HG03064 (cell line): ENCODE data around the gene HOXC11.

ENCODE experiments used
- ATAC-seq: cut with Tn5 transposase; IDR thresholded peaks from one replicate; pipeline ENCODE4 v1.9.1; 2021; ENCODE audit warnings: low read depth; ENCODE audit not compliant: unreplicated experiment

The HOXC11 gene

DNA sequence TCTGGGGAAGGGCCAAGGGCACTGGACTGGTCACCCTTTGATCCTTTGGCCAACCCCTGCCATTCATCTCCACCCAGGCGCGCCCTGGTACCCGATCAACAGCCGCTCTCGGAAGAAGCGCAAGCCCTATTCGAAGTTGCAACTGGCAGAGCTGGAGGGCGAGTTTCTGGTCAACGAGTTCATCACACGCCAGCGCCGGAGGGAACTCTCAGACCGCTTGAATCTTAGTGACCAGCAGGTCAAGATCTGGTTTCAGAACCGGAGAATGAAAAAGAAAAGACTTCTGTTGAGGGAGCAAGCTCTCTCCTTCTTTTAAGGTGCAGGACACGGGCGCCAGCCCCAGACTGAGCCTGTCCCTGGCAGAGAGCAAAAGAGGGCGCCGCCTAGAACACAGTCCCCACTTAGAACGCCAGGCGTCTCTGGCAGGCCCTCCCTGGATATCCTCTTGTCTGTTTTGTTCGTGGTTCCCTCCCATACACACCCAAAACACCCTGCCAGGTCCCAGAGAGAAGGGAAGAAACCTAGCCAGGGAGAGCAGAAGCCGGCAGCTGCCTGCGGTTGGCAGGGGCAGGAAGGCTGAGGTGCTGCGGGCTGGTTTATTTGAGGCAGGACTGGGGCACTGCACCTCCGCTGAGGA is 16.6 kb upstream of the HOXC11 start:
- no peak for ATAC-seq

DNA sequence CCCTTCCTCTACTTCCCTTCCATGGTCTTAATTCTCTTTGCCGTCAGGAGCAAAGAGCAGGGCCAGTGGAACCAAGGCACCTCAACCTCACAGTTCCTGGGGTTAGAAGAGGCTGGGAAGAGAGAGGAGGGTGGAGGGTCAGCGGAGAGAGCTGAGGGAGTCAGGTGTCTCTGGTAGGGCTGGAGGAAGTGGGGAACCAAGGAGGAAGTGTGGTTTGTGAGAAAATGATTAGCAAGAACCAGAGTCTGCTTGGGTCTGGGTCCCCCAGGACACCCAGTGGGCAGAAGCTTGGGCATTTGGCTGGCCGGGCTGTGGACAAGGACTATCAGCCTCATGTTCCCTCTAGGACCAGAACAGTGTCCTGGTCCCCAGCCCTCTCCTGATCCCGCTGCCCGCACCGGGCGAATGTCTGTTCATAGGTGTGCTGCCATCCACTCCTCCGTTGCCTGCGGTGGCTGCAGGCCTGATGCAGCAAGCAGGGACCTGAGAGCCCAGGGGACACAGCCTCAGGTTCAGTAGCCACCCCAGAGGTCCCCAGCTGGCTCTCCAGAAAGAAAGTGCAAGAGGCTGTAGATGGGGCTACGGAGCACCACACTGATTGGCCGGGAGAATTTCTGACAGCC is 15.9 kb upstream of the HOXC11 start:
- ATAC-seq = no peak

DNA sequence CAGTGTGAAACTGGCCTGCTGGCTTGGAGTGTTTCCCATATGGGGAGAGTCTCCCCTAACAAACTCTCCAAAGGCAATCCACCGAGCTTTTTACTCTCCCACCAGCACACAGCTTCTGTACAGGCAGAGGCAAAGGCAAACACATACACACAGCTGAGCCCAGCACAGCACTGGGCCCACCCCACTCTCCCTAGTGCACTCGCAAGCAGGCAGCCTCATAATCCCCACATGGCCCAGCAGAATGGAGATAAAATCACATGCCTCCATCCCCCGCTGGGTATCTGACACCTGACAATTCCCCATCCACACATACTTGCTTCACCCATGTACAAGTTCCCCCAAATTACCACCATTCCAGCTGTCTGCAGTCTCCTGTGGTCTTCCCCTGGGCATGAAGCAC is 14.8 kb upstream of the HOXC11 start:
- ATAC-seq = no peak

DNA sequence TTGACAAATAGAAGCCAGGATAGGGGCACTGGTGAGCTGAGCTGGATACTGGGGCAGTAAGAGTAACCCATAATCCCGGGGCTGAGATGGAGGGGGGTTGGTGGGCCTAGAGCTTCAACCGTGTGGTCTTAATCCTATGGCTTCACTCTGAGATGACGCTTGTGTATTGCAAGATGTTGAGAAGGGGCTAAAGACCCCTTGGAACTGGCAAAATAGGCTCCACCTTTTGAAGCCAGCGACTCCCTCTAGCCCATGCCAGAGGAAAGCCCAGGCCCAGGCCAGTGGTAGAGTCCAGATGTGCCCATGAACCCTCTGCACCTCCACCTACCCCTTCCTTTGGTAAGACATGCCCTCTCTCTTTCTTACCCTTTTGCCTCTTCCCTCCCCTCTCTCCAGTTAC is 13.6 kb upstream of the HOXC11 start:
- ATAC-seq = no peak

DNA sequence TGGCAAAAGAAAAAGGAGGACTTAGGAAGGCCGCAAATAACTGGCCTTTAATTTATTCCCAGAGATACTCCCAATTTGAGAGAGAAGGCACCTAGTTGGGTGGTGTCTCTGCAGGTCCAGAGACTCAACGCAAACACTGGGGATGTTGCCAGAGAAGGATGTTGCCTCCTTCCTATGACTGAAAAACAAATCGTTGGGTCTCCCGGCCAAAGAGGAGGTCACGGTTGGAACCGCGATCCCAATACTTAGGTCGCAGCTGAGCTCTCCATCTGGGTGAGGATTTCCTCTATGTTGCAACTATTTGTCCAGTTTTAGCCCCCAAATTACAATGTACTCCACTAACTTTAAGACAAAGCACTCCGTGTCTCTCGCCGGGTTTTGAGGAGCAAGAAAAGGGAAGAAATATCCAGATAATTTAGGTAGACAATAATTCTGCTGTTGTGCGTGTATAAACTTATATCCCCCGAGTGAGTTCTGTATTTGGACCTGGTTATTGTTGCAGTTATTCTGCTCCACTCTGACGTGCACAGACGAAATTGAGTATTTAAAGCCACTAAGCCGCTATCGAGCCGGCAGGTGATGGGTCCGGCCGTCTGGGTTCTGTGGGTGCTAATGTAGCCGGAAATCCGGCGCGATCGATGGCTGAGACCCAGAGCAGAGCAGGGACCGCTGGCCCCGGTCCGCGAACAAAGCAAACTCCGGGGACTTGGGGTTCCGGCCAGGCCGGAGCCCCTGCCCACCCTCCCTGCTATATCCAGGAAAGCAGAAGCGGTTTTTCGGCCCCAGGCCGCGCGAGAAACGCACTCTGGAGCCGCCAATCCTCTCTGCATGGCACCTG is 12.5 kb upstream of the HOXC11 start:
- no peak for ATAC-seq

DNA sequence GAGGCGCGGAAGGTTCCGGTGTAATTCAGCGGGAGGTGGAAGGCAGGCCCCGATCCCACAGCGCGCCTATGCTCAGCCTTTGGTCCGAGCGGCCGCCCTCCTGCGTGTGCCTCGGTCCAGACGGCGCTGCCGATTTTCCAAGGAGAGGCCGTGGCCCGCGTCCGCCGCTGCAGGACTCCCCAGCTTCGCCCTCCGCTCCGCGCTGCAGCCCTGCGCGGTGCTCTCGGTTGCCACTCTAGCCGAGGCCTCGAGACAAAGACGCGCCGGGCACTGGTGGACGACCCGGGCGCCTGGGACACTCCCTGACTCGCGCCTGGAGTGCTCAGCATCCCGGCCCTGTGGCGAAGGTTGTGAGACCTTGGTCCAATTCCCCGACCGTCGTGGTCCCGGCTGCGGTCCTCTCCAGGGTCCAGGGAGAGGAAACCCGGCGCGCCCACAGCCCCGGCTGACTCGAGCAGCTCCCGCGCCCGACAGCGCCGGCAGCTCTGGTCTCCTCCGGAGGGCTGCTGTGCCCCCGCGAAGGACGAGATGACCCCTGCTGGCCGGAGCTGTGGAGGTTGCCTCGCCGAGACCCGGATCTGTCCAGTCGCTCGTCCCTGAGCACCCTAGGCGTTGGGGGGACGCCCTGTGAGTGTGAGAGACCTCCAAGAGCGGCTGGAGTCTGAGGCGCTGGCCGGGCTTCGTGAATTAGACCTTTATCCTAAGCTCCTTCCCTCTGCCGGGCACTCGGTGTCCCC is 11.7 kb upstream of the HOXC11 start:
- ATAC-seq = no peak

DNA sequence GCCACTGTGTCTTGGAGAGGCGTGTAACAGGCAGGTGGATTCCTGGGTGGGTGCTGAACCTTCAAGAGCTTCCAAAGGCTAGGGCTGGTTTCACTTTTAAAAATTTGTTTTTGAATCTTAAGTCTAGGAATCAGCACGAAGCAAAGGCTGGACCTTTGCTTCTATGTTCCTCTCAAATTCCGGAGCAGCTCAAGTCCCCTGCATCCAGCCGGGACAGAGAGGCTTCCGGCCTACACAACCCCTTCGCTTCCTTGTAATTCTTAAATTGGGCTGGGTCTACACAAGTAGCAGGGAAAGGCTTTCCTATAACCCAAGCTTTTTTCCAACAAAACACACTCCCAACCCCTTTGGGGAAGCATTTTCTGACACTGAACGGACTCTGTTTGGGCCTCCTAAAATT is 9.9 kb upstream of the HOXC11 start:
- no peak for ATAC-seq

DNA sequence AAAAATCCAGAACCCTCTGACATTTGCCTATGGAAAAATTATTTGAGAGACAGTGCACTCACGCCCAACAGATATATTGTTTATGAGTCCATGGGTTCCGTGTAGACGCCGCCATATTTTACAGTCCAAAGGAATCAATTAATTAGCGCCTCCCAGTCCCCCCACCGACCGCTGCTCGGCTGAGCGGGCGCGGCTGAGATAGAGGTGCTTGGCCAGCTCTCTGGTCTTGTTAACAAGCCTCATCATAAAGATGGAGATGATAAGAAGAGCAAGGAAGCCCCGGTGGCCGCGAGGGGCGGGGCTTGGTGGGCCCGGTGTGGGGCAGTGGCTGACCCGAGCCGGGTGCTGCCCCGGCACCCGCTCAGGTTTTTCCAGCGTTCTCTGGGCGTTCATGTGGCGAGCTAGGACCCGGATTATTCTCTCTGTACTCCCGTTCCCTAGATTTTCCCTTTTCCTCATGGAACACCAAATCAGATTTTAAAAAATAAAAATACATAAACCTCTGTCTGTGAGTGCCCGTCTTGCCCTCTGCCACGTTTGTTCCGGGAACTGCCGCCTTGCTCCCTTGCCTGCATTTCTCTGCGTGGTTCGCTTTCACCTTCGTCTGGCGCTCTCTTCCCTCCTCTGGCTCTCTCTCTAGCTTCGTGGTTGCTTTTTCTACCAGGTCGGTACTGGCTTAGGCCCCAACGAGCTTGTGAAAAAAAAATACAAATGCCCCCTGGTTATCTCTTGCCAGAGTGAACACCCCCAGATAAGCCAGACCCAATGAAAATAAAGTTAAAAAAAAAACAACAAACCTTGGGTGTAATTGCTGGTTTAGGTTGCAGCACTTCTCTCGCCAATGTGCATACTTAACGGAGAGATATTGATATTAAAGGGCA is 9.3 kb upstream of the HOXC11 start:
- ATAC-seq = no peak

DNA sequence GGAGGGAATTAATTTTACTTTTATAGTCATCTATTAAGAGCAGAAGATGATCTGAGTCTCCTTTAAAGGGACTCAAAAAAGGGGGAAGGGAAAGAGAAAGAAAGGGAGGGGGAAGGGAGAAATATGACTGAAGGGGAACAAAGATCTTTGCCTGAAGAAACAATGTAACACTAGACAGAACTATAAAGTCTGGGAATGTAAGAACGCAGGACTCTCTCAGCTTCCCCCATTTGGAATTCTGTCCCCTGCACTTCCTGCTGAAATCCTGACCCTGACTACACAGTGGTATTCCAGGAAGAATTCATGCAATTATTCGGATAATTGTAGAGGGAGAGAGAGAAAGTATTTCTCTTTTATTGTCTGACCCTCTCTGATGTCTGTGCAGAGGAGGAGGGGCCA is 8.6 kb upstream of the HOXC11 start:
- ATAC-seq = no peak

DNA sequence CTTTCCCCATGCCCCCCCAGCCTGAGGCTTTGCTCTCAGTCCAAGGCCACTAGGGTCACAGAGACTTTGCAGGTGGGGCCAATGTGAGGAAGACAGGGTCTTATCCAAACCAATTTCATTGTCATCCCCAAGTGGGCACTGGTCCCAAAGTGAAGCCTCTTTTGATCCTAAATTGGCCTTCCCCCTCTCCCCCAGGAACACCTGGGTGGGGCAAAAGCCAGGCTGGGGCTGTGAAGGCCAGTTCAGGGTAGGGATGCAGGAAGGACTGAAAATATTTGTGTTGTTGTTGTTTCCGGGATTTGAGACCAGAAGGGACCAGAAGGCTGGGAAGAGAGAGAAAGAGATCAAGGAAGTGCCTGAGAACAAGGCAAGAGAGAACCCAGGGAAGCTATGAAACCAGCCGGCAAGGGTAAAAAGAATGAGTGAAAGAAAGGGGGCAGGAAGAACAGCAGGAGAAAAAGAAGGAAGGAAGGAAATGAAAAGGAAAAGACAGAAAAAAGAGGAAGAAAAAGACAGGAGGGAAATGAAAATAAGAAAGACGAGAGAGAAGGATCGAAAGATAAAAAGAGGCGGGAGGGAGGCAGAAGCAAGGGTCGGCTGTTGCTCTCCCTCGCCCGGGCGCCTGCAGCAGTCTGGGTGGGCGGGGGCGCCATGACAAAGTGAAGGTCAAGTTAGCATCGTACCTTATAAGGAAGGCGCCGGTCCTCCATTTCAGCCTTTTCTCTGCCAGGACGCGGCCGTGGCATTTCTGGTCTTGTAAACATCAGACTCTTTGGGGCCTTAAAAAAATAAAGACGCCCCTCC is 7.4 kb upstream of the HOXC11 start:
- ATAC-seq = no peak

DNA sequence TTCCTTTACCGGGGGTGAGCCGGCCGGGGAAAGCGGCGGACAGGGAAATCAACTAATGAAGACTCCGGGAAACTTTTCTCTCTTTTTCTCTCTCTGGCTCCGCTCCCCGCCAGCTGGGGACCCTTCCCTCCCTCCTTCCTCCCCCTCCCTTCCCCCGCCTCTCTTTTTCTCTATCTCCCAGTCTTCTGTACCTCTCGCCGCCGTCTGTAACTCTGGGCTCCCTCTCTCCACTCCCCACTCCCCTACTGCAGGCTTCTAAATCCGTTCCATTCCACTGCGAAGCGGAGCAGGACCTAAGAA is 6.9 kb upstream of the HOXC11 start:
- ATAC-seq = no peak

DNA sequence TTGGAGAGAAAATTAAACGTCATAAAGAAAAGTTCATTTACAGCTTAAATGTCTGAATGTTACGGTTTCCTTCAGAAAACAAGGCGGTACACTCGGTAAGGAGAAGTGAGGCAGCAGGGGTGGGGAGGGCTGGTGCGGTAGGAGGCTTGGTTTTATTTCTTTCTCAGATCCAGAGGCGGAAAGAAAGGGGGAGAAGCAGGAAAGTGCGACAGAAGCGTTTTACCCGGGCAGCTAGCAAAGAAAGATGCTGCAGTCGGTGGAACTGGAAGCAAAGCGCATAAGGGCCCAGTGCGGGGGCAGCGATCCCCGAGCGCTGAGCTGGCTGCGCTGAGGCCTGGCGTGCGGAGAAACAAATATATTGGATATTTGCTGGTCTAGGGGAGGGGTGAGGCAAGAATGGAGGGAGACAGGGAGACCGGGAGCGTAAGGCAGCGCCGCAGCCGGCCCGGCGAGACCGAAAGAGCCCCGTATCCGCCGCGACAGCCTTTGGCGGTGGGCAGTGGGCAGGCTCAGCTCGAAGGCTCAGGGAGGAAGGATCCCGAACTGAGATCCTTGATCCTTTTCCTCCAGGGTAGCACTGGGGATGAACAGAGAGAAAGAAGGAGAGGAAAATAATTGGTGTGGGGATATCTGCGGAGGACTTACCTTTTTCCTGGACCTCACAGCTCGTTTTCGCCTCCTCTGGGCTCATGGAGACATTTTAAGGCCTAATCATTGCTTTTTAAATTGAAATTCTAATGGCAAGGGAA is 6.4 kb upstream of the HOXC11 start:
- ATAC-seq = no peak

DNA sequence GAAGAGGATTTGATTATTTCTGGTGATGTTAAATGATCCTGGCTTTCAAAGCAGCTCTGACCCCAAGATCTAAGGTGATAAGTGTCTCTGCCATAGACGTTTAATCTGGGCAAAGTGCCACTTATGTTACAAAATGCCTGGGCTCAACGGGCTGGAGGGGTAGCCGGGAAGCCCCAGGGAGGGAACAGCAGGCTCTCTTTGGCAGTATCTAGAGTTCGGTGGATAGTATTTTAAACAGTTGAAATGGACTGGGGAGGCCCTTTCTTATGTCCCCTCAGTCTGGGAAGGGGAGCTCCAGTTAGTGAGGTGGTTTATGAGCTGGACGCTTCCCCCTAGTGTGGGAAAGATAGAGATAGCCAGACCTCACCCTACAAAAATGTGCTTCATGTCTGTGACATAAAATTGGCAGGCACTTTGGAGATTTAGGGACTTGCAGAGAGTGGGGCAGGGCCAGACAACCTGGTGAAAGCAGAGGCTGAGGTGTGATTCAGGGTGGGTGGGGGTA is 5.5 kb upstream of the HOXC11 start:
- no peak for ATAC-seq

DNA sequence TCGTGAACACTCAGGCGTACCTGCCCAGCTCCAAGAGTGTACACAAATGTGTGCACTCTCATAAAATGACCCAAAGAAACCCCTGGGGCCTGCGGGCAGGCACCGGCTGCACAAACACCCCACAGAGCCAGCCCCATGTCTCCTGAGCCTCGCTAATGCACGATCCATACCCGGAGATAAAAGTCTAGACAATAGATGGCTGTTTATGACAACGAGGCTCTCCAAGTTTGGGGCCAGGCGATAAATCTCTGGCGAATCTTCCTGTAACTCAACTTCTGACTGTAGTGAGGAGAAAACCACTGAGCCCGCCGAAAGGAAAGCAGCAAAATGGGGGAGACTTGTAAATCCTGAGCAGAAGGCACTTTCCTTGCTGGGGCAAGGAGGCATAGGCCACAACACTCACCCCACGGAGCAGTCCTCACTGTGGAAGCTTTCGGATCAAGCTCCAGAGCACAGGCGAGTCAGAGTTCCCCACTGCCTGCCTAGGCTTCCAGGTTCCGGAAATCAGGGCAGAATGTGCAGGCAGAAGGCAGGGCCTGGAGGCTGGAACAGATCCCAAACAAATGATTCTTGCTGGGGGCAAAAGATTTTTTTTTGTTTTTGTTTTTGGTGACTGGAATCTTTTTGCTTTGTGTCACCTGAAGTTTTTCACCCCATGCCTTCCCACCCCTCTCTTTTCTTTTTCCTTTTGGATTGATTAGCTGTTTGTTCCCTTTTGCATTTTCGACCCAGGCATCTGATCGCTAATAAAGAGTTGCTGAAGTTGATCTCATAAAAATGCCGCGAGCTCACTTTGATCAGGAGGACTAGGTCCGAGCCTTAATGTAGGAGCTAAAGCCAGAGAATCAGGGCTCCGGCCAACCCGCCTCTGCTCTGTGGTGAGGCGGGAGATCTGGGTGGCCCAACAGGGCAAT is 4.5 kb upstream of the HOXC11 start:
- no peak for ATAC-seq

DNA sequence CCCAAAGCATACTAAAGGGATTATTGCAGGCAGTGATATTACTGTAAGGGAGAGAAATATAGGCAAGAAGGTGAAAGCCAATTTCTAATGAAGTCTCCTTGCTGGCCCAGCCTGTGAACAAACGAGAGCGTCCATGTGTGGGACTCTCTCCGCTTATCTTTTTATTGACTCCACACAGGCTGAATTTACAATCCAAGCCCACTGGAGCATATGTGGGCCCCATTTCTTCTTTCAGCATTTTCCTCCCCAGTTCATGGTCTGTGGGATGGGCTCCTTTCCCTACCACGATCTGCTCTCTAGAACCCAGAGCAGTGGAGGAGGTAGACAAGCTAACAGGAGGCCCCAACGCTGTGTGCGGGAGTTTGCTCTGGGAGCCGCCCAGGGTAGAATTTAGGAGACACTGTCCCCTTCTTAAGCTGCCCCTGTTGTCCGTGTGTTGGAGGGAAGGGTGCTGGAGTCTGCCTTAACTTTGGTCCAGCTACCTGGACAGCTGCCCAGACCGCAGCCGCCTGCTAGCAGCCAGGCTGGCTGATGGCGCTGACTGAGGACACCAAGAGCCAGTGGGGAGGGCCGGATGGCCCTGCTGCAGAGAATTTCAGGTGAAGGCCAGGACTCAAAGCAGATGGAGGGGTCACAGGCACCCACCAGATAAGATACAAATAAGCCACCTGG is 3.2 kb upstream of the HOXC11 start:
- no peak for ATAC-seq

DNA sequence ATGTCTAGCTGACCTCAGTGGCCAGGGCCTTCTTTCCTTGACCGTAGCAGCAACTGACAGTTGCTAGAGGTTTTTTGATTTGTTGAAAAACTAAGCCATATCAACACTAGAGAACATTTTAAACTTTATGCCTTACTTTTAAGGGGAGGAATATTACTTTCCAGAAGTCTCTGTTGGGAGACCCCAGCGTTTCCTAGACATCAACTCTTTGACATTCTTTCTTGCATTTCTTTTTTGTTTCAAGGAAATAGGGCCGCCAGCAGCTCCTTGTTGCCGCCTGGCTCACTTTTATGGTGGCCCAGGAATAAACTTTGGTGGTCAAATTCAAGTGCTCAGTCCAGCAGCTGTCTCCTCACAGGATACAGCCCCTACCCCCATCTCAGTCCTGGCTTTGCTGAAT is 2.5 kb upstream of the HOXC11 start:
- no peak for ATAC-seq

DNA sequence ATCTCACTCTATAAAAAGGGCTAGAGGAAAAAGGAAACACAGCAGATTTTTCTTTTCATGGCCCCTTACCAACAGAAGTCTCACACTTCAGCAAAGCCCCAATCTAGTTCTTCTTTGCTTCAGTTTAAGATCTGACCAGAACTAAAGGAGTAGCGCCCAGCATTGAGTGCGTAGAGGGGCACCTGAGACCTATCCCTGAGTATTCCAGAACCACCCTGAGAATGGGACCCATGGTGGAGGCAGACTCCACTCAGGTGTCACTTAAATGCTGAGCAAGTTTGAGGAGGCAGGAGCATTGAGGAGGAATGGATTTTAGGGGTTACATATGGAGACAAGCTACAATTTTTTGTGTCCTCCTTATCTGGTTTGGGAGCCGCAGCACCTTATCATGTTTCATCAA is 1.8 kb upstream of the HOXC11 start:
- ATAC-seq = no peak
